MCF 10A (cell line): ENCODE data around the gene AK4. TPM values are rescaled to one million over a fixed set of nuclear protein-coding genes. Genes with fewer than 3 reads are reported as not detected.

Experiments used
- BruUV-seq: library from RNA; stranded (reverse); fragments of 400-500 nt; replicated peaks from 2 replicates; lab custom pipeline; 2021; lab: Mats Ljungman, UMichigan
- CTCF ChIA-PET: fragments of 300-600 bp; sonication (Branson Sonifier 250); formaldehyde crosslinking; extraction: SDS; loops from one replicate; lab custom pipeline; 2021; ENCODE audit warnings: antibody characterized with exemption, inconsistent platforms; lab: Yijun Ruan, JAX
- POLR2A ChIA-PET: fragments of 300-600, 350-650 bp; sonication (Branson Sonifier 250); formaldehyde crosslinking; extraction: SDS; loops from one replicate; lab custom pipeline; 2020; ENCODE audit warnings: antibody characterized with exemption, inconsistent platforms; lab: Yijun Ruan, JAX
- DNase-seq: peaks from one replicate; pipeline ENCODE4 v3.0.0-alpha.2; 2018; ENCODE audit not compliant: unreplicated experiment
- H3K27ac Mint-ChIP-seq: one replicate; pipeline ENCODE4 v1.8.0; 2022; ENCODE audit warnings: mild to moderate bottlenecking, low read depth, mixed read lengths; ENCODE audit not compliant: unreplicated experiment
- H3K27me3 Mint-ChIP-seq: one replicate; pipeline ENCODE4 v1.8.0; 2022; ENCODE audit warnings: mixed read lengths; ENCODE audit not compliant: insufficient read depth, unreplicated experiment
- H3K36me3 Mint-ChIP-seq: one replicate; pipeline ENCODE4 v1.8.0; 2022; ENCODE audit warnings: mild to moderate bottlenecking, moderate library complexity, mixed read lengths; ENCODE audit not compliant: insufficient read depth, unreplicated experiment
- H3K4me1 Mint-ChIP-seq: one replicate; pipeline ENCODE4 v1.8.0; 2022; ENCODE audit warnings: mixed read lengths; ENCODE audit not compliant: insufficient read depth, unreplicated experiment
- H3K4me3 Mint-ChIP-seq: one replicate; pipeline ENCODE4 v1.8.0; 2022; ENCODE audit warnings: mild to moderate bottlenecking, moderate library complexity, mixed read lengths; ENCODE audit not compliant: unreplicated experiment
- H3K9me3 Mint-ChIP-seq: one replicate; pipeline ENCODE4 v1.8.0; 2022; ENCODE audit warnings: mixed read lengths; ENCODE audit not compliant: unreplicated experiment
- intact Hi-C: fragments of 100-400 bp; cut with micrococcal nuclease; formaldehyde crosslinking; loops from 2 replicates; pipeline ENCODE4 v1.14.1; 2022
- total RNA-seq: library from RNA; stranded (reverse); gene quantifications from 2 replicates; pipeline ENCODE4 v1.2.3, GENCODE V29; 2022
- TF ChIP-seq, protein P1 (sequence below): fragments of 200-600 bp; IDR thresholded peaks from one replicate; pipeline ENCODE4 v1.8.0; 2022; ENCODE audit warnings: antibody characterized with exemption, mild to moderate bottlenecking; ENCODE audit not compliant: unreplicated experiment

AK4 gene
- total RNA-seq, 1 experiment from 2014 or later = 57.1 TPM

DNA sequence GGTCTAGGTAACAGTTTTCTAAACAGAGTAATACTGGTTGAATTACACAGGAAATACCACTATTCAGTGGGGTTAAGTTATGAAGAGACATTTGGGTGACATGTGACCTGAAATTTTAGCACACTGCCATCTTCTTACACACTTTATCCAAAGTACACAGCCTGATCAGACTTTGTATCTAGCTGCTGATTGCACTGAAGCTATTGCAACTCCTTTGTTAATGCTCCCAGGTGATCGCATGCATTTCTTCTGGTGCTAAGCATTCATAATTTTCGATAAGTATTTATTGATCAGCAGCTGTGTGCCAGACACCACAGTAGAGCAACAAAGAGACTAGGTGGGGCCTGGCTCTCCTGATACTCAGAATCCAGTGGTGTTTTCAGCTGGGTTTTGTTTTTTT, 52.4 kb downstream of the AK4 start:
- TF ChIP-seq, protein P1, sequence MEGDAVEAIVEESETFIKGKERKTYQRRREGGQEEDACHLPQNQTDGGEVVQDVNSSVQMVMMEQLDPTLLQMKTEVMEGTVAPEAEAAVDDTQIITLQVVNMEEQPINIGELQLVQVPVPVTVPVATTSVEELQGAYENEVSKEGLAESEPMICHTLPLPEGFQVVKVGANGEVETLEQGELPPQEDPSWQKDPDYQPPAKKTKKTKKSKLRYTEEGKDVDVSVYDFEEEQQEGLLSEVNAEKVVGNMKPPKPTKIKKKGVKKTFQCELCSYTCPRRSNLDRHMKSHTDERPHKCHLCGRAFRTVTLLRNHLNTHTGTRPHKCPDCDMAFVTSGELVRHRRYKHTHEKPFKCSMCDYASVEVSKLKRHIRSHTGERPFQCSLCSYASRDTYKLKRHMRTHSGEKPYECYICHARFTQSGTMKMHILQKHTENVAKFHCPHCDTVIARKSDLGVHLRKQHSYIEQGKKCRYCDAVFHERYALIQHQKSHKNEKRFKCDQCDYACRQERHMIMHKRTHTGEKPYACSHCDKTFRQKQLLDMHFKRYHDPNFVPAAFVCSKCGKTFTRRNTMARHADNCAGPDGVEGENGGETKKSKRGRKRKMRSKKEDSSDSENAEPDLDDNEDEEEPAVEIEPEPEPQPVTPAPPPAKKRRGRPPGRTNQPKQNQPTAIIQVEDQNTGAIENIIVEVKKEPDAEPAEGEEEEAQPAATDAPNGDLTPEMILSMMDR = no peak
- DNase-seq = no peak
- Mint-ChIP-seq H3K9me3 (no peaks in the 10 kb centered on the region), H3K4me3 (no peak overlapping the region), H3K27ac (no peak overlapping the region), H3K4me1 (peaks cover 6% of the 10 kb centered on the region), H3K36me3 (peaks cover 4% of the 10 kb centered on the region), H3K27me3 (no peaks in the 10 kb centered on the region)
- BruUV-seq = no TSS peak
- intact Hi-C loops = loop anchor here (10.0 kb wide), 1 partner anchor 336 kb away; no protein-coding TSS in a partner anchor
- ChIA-PET POLR2A (no interaction called here), CTCF (interaction anchor here (0.6 to 1.8 kb wide), 7 partner anchors 9 to 356 kb away, joined by 3 to 13 read pairs (median 3); no protein-coding TSS in a partner anchor)

DNA sequence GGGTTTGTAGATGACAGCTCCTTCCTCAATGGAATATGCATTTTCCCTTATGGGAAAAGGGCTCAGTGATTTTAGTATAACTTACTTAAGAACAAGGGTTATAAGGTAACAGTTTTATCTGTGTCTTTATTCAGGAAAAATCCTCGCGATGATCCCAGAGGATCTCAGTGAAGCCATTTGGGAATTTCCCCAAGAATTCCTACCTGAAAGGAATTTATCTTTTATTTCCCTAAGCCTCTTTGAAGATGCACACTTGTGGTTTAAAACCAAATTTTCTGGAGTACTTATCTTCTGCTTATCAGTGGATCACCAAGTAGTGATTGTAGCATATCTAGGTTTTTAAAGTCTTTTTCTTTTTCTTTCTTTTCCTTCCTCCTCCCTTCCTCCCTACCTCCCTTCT, 58.8 kb downstream of the AK4 start:
- TF ChIP-seq, protein P1 = no peak
- peaks cover 19% of the 10 kb centered on the region for H3K36me3 Mint-ChIP-seq
- no peak overlapping the region for H3K4me3 Mint-ChIP-seq
- no peaks in the 10 kb centered on the region for H3K9me3 Mint-ChIP-seq
- intact Hi-C loops = loop anchor here (10.0 kb wide), 1 partner anchor 342 kb away; no protein-coding TSS in a partner anchor
- POLR2A ChIA-PET = interaction anchor here (3.3 kb wide), 1 partner anchor 141 kb away, joined by 11 read pairs; no protein-coding TSS in a partner anchor
- no TSS peak for BruUV-seq
- H3K27me3 Mint-ChIP-seq = no peaks in the 10 kb centered on the region
- no peak overlapping the region for H3K27ac Mint-ChIP-seq
- H3K4me1 Mint-ChIP-seq = peaks cover under 1% of the 10 kb centered on the region
- CTCF ChIA-PET = interaction anchor here (0.8 to 5.6 kb wide), 8 partner anchors 9 to 480 kb away, joined by 3 to 101 read pairs (median 26); no protein-coding TSS in a partner anchor
- DNase-seq = no peak

DNA sequence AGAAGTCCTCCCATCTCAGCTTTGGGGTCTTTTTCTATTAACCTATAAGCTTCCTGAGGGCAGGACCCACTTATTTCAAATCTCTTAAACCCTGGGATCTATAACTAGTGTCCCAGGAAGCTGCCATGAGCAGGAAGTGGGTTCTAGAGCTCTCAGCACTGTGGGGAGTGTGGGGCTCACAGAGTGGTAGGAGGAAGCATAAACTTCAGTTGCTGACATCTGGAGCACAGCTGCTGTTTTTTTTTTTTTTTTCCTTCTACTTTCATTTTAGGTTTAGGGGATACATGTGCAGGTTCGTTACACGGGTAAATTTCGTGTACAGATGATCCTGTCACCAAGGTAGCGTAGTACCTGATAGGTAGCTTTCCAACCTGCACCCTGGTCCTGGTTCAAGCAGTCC, 59.3 kb downstream of the AK4 start:
- TF ChIP-seq, protein P1 = no peak
- POLR2A ChIA-PET = interaction anchor here (3.3 kb wide), 1 partner anchor 141 kb away, joined by 11 read pairs; no protein-coding TSS in a partner anchor
- Mint-ChIP-seq H3K27ac (no peak overlapping the region), H3K36me3 (peaks cover 19% of the 10 kb centered on the region), H3K9me3 (no peaks in the 10 kb centered on the region), H3K4me3 (no peak overlapping the region), H3K4me1 (no peaks in the 10 kb centered on the region), H3K27me3 (no peaks in the 10 kb centered on the region)
- BruUV-seq = no TSS peak
- DNase-seq = no peak
- CTCF ChIA-PET = interaction anchor here (0.6 to 5.6 kb wide), 10 partner anchors 8 to 480 kb away, joined by 3 to 101 read pairs (median 20); no protein-coding TSS in a partner anchor
- intact Hi-C loops = loop anchor here (10.0 kb wide), 1 partner anchor 343 kb away; no protein-coding TSS in a partner anchor

DNA sequence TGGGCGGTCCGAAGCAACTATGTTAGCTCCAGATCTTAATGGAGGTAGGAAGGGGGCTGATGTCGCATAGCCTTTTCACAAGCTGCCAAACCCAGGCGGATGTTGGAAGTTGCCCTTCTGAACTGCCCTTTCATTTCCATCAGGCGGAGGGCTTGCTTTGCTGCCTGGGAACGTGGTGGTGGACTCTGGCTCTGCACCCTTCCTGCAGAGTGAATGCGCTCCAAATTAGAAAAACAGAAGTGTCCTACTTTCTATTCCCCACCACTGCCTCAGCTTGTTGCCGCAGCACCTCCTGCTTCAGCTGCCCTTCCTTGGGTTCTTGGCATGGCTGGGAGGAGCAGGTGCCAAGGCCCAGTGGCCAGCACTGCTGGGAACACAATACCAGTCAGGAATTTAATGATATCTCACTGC, 60.6 kb downstream of the AK4 start:
- Mint-ChIP-seq H3K36me3 (peaks cover 19% of the 10 kb centered on the region), H3K27me3 (no peaks in the 10 kb centered on the region), H3K9me3 (no peaks in the 10 kb centered on the region), H3K27ac (no peak overlapping the region), H3K4me1 (no peaks in the 10 kb centered on the region), H3K4me3 (no peak overlapping the region)
- ChIA-PET CTCF (interaction anchor here (0.6 to 5.6 kb wide), 55 partner anchors 8 to 1126 kb away, joined by 3 to 101 read pairs (median 5); partner anchors contain the start of gene AK4), POLR2A (interaction anchor here (0.6 to 3.3 kb wide), 8 partner anchors 10 to 185 kb away, joined by 3 to 11 read pairs (median 4); partner anchors contain the start of gene AK4)
- TF ChIP-seq, protein P1 = no peak
- intact Hi-C loops = loop anchor here (2.0 to 10.0 kb wide), 2 partner anchors 60 to 344 kb away; partner anchors contain the start of gene AK4
- DNase-seq = no peak
- no TSS peak for BruUV-seq
